Fibroblast of mammary gland (primary cell): Measurements from ENCODE around the gene THOC6.

Experiments
- DNase-seq: peaks from one replicate; pipeline ENCODE4 v3.0.0-alpha.2; 2010; ENCODE audit warnings: low read depth
- H3K4me3 ChIP-seq: 2 replicates; pipeline ENCODE4 v1.5.1; 2011; ENCODE audit warnings: low read depth, mild to moderate bottlenecking, low read length, moderate library complexity; ENCODE audit not compliant: control insufficient read depth
- CTCF ChIP-seq: conservative IDR thresholded peaks from 2 replicates; pipeline ENCODE4 v1.5.1; 2011; ENCODE audit warnings: low read depth, low read length, inconsistent platforms; ENCODE audit not compliant: control insufficient read depth, insufficient read depth

THOC6 gene

GRCh38 chr16:3013491-3013951 is 10.3 kb upstream of the THOC6 start:
- DNase-seq, result no peak
- no peak overlapping the region for H3K4me3 ChIP-seq
- TF ChIP-seq CTCF, result no peak

GRCh38 chr16:3013998-3014690 is 9.7 kb upstream of the THOC6 start:
- DNase-seq, result no peak
- H3K4me3 ChIP-seq, result no peak overlapping the region
- TF ChIP-seq CTCF, result no peak

GRCh38 chr16:3014971-3015370 is 8.9 kb upstream of the THOC6 start:
- no peak for TF ChIP-seq CTCF
- DNase-seq, result no peak
- H3K4me3 ChIP-seq, result no peak overlapping the region

GRCh38 chr16:3015865-3016521 is 7.8 kb upstream of the THOC6 start:
- no peak for TF ChIP-seq CTCF
- no peak overlapping the region for H3K4me3 ChIP-seq
- DNase-seq, result no peak

- TF ChIP-seq CTCF, result no peak
- no peak overlapping the region for H3K4me3 ChIP-seq
- no peak for DNase-seq
Observed at GRCh38 chr16:3017344-3017743, 6.5 kb upstream of the THOC6 start.

GRCh38 chr16:3017794-3018506 is 5.9 kb upstream of the THOC6 start, which contains the start of gene CLDN6:
CLDN6 (minus strand) TSS chr16:3018183; CDS start chr16:3016021, 2,162 bp downstream.
- no peak for DNase-seq
- no peak within 1 kb of the TSS for H3K4me3 ChIP-seq
- peak; percentile 17 for TF ChIP-seq CTCF
